ENCODE measurements around the gene DNAJB4. TPM values are rescaled to one million over a fixed set of nuclear protein-coding genes. Genes with fewer than 3 reads are reported as not detected.

The DNAJB4 gene
- total and polyA plus RNA-seq, 2 of the 8 experiments (the other 6 are each of a cell fraction or from before 2014, with no cell fraction given) = 6.6 to 21.8 TPM

- TF ChIP-seq, protein P1, sequence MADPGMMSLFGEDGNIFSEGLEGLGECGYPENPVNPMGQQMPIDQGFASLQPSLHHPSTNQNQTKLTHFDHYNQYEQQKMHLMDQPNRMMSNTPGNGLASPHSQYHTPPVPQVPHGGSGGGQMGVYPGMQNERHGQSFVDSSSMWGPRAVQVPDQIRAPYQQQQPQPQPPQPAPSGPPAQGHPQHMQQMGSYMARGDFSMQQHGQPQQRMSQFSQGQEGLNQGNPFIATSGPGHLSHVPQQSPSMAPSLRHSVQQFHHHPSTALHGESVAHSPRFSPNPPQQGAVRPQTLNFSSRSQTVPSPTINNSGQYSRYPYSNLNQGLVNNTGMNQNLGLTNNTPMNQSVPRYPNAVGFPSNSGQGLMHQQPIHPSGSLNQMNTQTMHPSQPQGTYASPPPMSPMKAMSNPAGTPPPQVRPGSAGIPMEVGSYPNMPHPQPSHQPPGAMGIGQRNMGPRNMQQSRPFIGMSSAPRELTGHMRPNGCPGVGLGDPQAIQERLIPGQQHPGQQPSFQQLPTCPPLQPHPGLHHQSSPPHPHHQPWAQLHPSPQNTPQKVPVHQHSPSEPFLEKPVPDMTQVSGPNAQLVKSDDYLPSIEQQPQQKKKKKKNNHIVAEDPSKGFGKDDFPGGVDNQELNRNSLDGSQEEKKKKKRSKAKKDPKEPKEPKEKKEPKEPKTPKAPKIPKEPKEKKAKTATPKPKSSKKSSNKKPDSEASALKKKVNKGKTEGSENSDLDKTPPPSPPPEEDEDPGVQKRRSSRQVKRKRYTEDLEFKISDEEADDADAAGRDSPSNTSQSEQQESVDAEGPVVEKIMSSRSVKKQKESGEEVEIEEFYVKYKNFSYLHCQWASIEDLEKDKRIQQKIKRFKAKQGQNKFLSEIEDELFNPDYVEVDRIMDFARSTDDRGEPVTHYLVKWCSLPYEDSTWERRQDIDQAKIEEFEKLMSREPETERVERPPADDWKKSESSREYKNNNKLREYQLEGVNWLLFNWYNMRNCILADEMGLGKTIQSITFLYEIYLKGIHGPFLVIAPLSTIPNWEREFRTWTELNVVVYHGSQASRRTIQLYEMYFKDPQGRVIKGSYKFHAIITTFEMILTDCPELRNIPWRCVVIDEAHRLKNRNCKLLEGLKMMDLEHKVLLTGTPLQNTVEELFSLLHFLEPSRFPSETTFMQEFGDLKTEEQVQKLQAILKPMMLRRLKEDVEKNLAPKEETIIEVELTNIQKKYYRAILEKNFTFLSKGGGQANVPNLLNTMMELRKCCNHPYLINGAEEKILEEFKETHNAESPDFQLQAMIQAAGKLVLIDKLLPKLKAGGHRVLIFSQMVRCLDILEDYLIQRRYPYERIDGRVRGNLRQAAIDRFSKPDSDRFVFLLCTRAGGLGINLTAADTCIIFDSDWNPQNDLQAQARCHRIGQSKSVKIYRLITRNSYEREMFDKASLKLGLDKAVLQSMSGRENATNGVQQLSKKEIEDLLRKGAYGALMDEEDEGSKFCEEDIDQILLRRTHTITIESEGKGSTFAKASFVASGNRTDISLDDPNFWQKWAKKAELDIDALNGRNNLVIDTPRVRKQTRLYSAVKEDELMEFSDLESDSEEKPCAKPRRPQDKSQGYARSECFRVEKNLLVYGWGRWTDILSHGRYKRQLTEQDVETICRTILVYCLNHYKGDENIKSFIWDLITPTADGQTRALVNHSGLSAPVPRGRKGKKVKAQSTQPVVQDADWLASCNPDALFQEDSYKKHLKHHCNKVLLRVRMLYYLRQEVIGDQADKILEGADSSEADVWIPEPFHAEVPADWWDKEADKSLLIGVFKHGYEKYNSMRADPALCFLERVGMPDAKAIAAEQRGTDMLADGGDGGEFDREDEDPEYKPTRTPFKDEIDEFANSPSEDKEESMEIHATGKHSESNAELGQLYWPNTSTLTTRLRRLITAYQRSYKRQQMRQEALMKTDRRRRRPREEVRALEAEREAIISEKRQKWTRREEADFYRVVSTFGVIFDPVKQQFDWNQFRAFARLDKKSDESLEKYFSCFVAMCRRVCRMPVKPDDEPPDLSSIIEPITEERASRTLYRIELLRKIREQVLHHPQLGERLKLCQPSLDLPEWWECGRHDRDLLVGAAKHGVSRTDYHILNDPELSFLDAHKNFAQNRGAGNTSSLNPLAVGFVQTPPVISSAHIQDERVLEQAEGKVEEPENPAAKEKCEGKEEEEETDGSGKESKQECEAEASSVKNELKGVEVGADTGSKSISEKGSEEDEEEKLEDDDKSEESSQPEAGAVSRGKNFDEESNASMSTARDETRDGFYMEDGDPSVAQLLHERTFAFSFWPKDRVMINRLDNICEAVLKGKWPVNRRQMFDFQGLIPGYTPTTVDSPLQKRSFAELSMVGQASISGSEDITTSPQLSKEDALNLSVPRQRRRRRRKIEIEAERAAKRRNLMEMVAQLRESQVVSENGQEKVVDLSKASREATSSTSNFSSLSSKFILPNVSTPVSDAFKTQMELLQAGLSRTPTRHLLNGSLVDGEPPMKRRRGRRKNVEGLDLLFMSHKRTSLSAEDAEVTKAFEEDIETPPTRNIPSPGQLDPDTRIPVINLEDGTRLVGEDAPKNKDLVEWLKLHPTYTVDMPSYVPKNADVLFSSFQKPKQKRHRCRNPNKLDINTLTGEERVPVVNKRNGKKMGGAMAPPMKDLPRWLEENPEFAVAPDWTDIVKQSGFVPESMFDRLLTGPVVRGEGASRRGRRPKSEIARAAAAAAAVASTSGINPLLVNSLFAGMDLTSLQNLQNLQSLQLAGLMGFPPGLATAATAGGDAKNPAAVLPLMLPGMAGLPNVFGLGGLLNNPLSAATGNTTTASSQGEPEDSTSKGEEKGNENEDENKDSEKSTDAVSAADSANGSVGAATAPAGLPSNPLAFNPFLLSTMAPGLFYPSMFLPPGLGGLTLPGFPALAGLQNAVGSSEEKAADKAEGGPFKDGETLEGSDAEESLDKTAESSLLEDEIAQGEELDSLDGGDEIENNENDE (IDR thresholded peaks at IDR 0.05; ENCODE audit: insufficient replicate concordance, low read length) = no peak
- no peak for TF ChIP-seq SAP30 (IDR thresholded peaks at IDR 0.05; ENCODE audit: insufficient read depth, insufficient replicate concordance, low read length)
- TF ChIP-seq EZH2 (IDR thresholded peaks at IDR 0.05; ENCODE audit: low read depth, low read length, severe bottlenecking) = no peak
- no peak for TF ChIP-seq RBBP5 (IDR thresholded peaks at IDR 0.05; ENCODE audit: borderline replicate concordance, low read depth, low read length)
- TF ChIP-seq E2F6 (IDR thresholded peaks at IDR 0.05) = no peak
- TF ChIP-seq ZNF274 (IDR thresholded peaks at IDR 0.05; ENCODE audit: borderline replicate concordance, extremely low read depth, low read length) = no peak
- TF ChIP-seq POU5F1 (IDR thresholded peaks at IDR 0.05; ENCODE audit: low read depth, low read length) = no peak
Observed at GRCh38 chr1:77975907-77976306, 28.8 kb upstream of the DNAJB4 start (continued).
